OCI-M1 (cell line): Measurements from ENCODE around the gene TRIM38.
A peak's percentile ranks its signal among the peaks of the same experiment; 100 is the strongest.
"Not testable (repeated sequence)": the region's sequence is repeated elsewhere in the genome, so short reads cannot be mapped to it uniquely, and the experiment has no call there.

Experiments used
- DNase-seq: peaks from one replicate; lab custom pipeline; 2025; lab: John Stamatoyannopoulos, UW

TRIM38 gene

DNA sequence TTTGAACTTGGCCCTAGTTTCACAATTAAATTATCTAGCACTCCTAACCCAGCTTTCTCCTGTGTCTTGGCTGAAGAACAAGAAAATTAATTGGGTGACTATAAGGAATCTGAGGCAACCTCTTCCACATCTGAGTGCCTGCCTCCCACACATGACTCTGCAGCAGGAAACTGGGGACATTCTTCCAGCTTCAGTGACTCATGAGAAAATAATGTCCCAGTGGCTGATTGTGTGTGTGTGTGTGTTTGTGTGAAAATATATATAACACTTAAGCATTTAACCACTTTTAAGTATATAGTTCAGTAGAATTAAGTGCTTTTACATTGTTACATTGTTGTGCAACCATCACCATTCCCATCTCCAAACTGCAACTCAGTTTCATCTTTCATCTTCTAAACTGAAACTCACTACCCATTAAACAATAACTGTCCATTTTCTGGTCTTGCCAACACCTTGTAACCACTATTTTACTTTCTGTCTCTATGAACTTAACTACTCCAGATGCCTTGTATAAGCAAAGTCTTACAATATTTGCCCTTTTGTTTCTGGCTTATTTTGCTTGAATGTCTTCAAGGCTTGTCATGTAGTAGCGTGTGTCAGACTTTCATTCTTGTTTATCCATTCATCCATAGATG lies 8.7 kb downstream of the TRIM38 start:
- peak; percentile 80 for DNase-seq

DNA sequence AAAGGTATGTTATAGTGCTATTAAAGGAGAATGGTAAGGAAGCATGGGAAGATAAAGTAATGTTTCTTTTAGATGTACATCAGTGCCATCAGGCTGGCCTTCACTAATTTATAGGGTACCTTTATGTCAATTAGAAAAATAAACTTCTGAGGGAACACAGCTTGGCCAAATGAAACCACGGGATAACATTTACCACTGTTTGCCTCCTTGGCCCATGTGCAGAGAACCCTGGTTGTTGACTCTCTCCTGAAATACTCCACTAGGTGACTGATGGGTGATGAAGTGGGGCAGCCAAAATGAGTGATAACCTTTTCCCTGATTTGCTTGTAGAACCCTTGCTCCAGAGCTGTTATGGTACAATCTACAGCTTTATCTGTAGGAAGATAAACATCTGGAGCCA lies 9.5 kb downstream of the TRIM38 start:
- no peak for DNase-seq

DNA sequence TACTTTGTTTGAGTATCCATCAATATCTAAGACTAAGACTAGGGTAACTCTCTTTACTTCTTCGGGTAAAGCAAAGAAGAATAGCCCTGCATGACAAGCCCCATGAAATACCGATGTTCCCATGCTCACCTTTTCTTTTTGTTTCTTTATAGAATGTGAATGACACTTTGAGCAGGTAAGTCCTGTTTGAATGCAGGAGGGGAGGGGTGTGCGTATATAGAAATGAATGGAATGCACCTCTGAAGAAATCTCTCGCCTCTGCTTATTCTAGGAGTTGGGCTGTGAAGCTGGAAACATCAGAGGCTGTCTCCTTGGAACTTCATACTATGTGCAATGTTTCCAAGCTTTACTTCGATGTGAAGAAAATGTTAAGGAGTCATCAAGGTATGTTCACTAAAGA lies 10.3 kb downstream of the TRIM38 start:
- no peak for DNase-seq

DNA sequence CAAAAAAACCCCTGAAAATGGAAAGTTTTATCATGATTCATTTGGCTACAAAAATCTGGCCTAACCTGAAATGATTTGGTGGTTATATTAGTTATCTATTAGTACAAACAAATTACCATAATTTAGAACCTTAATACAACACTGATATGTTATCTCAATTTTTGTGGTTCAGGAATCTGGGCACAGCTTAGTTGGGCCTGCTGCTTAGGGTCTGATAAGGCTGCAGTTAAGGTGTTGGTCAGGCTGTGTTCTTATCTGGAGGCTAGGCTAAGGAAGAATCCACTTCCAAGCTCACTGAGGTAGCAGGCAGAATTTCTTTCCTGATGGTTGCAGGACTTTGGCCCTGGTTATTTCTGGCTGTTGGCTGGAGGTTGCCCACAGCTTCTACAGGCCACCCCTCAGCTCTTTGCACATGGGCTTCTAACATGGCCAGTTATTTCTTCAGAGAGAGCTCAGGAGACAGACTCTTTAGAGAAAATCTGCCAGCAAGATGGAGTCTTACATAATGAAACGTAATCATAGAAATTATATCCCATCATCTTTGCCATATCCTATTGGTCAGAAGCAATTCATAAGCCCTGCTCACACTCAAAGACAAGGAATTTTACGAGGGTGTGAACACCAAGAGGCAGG lies 11.4 kb downstream of the TRIM38 start:
- DNase-seq: peak; percentile 51

DNA sequence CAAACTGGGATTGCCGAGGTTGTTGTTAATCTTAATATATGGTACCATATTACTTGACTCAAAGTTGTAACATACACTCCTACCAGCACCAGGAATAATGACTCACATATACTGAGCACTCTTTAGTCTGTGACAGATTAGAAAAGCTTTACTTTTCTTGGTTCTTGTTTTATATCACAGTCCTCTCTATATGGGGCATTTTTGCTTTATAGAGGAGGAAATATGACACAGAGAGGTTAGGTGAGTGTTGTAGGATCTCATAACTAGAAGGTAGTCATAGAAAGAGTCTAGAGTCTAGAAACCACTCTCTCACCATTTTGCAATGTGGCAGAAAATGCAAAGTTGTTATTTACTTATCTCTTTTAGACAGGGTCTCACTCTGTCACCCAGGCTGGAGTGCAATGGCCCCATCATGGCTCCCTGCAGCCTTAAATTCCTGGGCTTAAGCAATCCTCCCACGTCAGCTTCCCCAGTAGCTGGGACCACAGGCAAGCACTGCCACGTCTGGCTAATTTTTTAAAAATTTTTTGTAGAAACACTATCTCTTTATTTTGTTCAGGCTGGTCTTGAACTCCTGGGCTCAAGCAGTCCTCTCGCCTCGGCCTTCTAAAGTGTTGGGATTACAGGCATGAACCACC lies 13.4 kb downstream of the TRIM38 start:
- DNase-seq: no peak

DNA sequence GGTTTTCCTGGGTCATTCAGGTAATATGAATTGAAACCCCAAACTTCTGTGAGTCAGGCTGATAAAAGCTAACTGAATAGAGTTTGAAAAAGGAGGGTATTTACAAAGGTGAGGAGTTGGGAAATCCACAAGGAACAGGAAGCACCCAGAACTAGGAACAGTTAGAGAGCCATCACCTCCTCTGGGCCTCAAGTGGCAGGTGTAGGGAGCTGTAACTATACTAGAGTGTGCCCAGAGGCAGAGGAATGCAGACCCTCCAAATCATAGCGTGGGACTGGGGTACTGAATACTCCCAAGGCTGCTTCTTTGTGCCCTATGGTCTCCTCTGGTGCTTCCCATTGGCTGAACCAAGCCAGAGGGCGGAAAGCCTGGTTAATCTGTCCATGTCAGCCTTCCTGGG lies 18.3 kb downstream of the TRIM38 start:
- DNase-seq: no peak

DNA sequence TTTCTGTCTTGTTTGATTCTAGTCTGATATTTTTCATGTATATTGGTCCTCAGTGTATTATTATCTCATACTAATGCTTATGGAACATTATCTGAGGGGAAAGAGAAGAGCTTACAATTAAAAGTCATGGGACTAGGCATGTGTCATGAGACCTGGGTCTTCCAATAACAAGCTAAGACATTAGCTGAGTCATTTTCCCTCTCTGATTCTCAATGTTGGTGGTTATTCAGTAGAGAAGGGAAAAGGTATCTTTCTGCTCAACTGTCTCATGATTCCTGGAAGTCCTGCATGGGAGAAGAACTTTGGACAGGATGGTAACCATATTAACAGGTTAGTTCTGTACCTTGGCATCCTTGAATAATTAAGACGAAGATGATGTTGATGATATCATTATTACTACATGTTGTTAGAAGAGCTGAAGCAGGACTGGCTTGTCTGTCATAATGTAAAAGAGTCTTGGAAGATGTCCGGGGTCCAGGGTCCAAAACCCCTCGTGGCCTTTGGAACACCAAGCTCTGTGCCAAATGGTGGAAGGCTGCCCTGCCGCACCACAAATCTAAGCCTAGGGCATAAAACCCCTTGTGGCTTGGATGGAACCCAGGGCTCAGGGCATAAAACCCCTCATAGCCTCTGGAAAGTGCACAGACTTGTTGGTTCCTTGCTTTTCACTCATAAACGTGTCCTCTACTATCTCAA lies 19.1 kb downstream of the TRIM38 start:
- DNase-seq: peak; percentile 38

DNA sequence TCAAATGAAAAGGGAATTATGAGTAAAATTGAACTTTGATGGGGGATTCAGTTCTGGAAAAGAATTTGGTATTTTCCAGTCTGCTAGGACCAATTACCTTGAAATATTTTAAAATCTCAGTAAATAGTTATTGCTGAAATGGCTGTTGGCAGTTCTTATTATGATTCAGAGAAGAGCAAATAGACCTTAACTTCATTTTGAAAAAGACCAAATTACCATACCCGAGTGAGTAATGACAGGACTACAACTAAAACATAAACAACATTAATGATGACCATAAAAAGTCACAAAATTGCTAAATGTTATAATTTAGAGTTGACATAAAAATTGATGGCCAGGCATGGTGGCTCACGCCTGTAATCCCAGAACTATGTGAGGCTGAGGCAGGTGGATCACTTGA lies 21.7 kb downstream of the TRIM38 start:
- no peak for DNase-seq

DNA sequence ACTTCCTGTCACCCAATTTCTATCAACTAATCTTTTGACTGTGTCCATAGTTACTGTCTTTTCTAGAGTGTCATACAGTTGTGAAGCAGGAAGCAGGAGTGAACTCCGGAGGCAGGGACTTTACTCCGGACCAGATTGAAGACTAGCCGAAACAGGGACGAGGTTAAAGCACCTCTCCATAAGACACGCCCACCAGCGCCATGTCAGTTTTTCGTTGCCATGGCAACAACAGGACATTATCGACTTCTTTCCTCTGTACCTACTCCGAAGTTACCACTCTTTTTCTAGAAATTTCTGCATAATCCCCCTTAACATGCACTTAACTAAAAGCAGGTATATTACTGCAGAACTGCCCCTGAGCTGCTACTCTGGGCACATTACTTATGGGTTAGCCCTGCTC lies 25.2 kb downstream of the TRIM38 start:
- no peak for DNase-seq

DNA sequence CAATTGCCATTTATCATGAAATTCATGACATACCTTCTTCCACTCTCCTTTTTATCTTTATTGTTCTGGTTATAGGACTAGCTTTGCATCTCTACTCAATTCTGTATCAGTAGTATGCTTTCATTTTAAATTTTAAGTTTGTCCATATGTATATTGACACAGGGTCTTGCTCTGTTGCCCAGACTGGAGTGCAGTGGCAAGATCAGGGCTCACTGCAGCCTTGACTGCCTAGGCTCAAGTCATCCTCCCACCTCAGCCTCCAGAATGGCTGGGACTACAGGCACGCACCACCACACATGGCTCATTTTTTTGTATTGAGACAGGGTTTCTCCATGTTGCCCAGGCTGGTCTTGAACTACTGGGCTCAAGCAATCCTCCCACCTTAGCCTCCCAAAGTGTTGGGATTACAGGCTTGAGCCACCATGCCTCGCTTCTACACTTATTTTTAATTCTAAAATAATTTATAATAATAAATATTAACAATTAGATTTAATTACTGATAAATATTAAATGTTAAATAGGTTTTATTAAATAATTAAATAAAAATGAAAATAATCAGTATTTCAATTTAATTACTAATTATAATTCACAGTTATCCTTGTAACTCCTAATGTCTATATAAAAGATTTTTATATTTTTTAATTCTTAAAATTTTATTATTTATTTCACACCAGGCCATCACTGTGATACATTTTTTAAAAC lies 27.7 kb downstream of the TRIM38 start:
- DNase-seq: no peak

DNA sequence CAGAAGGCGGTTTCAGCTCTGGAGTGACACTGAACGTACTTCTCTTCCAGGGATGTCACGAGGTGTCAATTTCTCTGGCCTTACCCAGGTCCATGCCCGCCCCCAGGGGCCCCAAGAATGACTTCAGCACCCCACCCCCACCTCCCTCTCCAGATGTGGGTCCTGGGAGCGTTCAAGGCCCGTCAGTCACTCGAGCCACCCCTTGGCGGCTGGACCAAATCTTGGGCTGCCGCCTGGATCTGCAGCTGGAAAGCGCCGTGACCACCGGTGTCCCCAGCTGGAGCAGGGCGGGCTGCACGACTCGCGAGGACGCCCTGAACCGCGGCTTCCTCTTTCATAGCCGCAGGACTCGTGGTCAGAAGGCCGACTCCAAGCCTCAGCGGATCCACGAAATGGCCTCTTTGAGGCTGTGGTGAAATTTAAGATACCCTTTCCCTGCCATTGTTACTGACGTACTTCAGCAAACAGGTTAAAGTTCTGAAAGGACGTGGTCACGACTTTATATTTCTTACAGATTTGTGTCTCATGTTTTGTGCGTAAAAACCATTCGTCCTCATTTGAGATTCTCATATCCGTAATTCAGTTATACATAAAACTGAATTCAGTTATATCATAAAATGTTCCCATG lies 29.3 kb downstream of the TRIM38 start:
- DNase-seq: peak; percentile 93

DNA sequence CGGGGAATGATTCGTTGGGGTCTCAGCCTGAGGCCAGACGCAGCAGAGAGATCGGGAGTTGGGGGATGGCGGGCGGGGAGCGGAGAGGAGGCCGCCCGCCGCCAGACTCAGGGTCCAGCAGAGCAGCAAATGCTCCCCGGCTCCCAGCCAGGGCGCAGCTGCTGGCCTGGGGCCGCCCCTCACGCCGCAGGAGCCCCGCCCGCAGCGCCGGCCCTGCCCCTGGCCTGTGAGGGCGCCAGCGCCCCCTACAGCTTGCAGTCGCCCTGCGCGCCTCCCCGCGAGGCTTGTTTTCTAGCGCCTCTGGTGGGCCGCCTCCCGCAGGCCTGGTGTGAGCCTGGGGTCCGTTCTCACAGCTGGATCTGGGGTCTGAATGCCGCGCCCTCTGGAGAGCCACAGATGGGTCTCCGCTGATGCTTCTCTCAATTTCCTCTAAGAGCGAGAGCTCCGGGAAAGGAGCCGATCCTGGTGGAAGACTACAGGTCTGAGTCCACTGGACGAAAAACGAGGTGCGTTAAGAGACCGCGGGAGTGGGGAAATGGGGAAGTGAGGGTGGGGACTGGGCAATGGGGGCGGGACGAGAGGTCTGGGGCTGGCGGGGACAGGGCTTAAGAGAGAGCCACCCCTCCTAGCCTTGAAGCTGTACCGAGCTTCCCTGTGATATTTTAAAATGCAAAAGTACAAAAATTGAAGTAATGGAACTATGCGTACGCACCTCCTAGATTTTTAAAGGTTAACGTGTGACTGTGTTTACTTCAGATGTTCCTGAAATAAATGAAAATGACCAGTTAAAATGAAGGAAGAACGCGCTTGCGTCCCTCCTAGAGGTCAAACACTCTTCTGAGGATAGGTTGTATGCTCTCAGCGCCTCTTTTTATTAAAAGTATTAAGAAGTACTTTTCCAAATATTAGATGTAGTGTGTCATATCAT lies 30.1 kb downstream of the TRIM38 start:
- DNase-seq: peak; percentile 98

DNA sequence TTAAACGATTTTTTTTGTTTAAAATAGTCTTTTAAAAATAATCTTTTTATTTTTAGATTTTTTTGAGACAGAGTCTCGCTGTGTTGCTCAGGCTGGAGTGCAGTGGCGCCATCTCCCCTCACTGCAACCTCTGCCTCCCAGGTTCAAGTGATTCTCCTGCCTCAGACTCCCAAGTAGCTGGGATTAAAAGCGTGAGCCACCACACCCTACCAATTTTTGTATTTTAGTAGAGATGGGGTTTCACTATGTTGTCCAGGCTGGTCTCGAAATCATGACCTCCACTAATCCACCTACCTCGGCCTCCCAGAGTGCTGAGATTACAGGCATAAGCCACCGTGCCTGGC lies 30.7 kb downstream of the TRIM38 start:
- DNase-seq: not testable (repeated sequence)

DNA sequence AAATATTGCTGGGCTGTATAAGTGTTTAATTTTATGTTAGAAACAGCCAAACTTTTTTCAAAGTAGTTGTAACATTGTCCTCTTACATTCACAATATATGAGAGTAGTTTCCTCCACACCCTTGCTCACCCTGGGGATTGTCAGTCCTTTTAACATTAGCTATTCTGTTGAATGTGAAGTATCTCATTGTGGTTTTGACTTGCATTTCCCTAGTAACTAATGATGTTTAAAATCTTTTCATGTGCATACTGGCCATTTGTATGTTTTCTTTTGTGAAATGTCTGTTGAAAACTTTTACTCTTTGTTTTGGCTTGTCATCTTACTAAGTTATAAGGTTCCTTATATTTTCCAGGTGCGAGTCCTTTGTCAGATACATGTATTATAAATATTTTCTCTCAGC lies 32.9 kb downstream of the TRIM38 start:
- DNase-seq: peak; percentile 45

DNA sequence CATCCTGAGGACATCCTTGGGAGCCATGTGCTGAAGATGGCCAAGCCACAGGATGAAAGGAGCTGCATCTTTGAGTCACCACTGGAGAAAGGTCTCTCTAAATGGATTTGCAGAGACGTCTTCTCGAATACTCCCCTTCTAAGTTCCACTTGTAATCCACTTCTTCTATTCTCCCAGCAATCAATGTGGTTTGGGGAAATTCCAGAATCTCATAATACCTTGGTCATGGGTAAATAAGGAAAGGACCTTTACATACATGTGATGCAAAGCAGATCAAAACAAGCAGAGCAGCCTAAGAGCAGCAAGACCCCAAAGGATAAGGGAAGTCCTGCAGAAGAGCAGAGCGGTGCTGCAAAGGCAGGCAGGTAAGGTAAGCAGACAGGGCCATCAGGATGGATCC lies 35.3 kb downstream of the TRIM38 start:
- DNase-seq: no peak

DNA sequence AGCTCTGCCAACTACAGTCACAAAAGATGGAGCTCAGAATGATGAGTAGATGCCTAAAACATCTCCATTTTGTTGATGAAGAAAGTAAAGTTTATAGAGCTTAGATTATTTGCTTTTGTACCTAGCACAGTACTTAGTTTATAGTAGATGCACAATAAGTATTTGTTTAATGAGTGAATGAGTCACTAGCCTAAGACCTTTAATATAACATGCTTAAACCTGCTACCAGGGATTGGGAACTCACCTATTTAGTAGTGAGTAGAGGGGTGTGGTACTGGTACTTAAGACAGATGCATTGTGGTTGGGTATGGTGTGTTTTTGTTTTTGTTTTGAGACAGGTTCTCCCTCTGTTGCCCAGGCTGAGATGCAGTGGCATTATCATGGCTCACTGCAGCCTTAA lies 35.8 kb downstream of the TRIM38 start:
- DNase-seq: no peak

DNA sequence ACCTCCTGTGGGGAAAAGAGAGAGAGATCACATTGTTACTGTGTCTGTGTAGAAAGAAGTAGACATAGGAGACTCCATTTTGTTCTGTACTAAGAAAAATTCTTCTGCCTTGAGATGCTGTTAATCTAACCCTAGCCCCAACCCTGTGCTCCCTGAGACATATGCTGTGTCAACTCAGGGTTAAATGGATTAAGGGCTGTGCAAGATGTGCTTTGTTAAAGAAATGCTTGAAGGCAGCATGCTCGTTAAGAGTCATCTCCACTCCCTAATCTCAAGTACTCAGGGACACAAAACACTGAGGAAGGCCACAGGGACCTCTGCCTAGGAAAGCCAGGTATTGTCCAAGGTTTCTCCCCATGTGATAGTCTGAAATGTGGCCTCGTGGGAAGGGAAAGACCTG lies 36.6 kb downstream of the TRIM38 start:
- not testable (repeated sequence) for DNase-seq

DNA sequence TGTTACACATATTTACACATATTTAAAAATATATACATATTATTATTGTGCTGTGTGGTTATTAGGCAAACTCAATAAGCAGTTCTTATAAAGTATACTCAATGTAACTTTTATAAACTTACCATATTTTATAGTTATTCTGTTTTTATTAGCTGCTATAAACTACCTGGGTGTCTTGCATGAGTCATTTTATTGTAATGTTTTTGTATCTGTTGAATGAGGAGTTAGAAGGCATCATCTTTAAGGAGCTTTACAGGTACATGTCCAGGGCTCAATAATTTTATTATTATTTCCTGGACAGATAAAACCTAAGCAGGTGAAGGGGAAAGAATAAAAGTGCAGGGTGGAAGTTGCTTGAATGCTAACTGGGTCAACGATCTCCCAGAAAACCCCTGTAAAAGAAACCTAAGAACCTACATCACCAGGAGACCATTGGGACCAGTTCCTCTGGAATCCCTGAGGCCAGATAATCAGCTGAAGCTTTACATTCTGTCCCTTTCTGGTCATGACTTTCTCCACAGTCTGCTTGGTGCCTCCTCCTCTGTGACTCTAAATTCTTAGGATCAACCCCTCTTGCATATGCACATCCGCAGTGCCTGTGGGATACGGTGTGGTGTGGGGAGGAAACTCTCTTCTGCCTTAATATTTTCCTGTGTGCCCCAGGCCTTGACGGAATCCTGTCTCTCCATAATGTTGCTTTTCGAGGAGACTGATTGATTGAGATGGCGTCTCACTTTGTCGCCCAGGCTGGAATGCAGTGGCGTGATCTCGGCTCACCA lies 38.0 kb downstream of the TRIM38 start:
- no peak for DNase-seq

DNA sequence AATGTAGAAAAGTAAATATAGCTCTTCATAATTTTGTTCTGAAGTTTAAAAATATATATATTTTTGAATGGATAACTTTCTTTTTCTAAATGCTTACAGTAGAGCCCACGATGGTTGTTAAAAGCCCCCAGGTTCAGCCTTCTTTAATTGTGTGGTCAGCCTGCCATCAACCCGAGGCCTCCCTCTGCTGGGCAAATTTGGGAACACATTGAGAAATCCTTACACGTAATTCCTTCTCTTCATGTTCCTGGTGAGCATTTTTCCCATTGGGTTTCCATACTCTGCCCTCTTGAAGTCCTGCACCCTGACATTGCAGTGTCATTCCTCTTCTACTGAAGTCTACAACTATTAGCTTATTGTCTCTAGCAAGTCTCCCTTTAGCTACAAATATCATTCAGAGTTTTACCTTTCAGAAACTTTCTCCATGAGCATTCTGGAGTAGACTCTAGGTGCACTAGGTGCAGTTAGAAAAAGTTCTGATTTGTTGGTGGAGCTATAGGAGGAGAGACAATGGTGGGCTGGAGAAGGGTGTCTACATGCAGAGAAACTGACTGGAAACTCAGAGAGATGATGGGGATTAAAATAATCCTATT lies 40.6 kb downstream of the TRIM38 start:
- peak; percentile 76 for DNase-seq
